Measurements from ENCODE around the gene WDFY2.

The WDFY2 gene

GRCh38 chr13:51747438-51748434 is 163.5 kb downstream of the WDFY2 start:
- DNase-seq: no peak

- DNase-seq: no peak
These were observed 172.4 kb downstream of the WDFY2 start for GRCh38 chr13:51756651-51757050.

- no peak for DNase-seq
These were observed 174.4 kb downstream of the WDFY2 start for GRCh38 chr13:51758691-51759090.

DNA sequence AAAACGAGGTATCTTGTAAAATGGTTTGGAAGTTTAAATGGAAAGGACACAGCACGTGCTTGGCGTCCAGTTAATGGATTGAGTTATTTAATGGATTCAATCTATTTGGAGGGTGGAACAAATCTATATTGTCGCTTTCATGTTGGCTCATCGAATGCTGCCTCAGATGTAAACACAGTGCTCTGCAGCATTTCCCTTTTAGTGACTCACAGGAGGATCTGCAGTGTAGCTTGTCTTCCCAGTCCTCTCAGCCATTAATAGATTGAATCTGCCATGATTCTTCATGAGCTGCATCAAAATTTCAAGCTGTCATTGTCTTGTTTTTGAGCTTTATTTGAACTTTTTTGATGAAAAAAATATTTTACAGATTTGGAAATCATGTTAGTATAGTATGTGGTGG is 175.0 kb downstream of the WDFY2 start:
- no peak for DNase-seq

DNA sequence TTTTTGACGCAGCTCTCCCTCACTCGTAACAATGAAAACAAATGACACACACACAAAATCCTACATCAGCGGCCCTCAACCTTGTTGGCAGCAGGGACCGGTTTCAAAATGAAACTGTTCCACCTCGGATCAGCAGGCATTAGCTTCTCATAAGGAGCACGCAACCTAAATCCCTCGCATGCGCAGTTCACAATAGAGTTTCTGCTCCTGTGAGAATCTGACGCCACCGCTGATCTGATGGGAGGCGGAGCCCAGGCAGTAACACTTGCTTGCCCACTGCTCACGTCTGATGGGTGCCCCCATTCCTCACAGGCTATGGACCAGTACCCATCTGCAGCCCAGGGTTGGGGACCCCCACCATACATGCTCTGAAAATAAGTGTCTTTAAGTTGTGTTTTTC is 176.3 kb downstream of the WDFY2 start:
- no peak for DNase-seq

GRCh38 chr13:51761643-51762350 is 177.5 kb downstream of the WDFY2 start:
- DNase-seq: no peak

- no peak for DNase-seq
These were observed 179.2 kb downstream of the WDFY2 start for GRCh38 chr13:51763486-51763885.

DNA sequence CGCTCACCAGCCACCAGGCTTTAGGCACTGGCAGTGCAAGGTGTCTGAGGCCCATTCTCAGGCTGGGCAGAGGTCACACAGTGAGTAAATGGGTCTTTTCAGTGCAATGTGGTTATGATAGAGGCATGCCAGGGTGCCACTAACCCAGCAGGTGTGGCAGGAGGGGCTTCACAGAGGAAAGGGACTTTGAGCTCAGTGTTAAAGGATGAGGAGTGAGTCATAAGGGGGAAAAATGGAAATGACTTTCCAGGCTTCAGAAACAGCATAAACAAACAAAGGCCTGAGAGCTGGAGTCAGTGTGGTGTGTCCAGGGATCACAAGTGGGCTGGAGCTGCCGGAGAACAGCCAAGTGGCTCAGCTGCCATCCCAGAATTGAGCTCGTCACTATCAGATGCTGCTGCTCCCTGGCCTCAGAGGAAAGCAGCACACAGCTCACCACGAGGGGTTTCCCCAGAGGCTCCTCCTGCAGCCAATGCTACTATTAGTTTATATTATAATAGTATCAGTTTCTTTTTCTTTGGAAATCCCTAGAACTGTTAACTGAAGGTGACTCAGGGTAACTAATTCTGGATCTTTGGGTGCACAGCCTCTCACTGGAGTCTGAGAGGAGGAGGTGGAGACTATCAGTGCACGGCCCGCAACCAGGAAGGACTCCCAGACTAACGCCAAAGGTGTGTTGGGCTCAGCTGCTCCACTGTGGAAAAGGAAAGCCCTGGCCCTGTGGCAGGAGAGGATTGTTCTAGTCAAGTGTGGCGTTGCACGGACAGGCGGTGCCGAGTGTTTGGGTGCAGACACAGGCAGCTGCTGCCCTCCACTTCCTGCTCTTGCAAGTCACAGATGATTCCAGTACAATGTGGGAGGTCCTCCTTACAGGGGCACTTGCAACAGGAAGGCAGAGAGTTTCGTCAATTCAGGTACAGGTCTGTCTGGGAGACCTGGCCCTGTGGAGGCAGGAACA is 180.2 kb downstream of the WDFY2 start:
- DNase-seq: peak; percentile 52

DNA sequence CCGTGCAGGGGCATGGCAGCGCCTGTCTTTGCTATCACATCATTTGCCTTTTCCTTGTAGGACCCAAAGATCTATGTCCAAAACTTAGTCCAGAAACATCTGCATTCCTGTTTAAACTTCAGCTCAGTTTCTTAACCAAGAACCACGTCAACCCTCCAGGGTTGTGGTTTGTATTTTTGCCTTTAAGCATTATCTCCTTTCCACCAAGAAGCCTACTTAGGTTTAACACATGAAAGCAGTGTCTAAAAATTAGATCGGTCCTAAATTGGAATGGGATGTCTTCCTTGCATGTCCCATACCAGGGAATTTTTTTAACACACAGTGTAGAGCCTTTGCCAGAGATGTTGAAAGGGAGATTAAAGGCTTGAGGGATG is 180.9 kb downstream of the WDFY2 start:
- DNase-seq: no peak

GRCh38 chr13:51767100-51767499 is 182.8 kb downstream of the WDFY2 start:
- no peak for DNase-seq

GRCh38 chr13:51768378-51768921 is 184.2 kb downstream of the WDFY2 start:
- DNase-seq: no peak

GRCh38 chr13:51768976-51769375 is 184.7 kb downstream of the WDFY2 start:
- no peak for DNase-seq

- DNase-seq: no peak
These were observed 185.3 kb downstream of the WDFY2 start for GRCh38 chr13:51769455-51770127.

DNA sequence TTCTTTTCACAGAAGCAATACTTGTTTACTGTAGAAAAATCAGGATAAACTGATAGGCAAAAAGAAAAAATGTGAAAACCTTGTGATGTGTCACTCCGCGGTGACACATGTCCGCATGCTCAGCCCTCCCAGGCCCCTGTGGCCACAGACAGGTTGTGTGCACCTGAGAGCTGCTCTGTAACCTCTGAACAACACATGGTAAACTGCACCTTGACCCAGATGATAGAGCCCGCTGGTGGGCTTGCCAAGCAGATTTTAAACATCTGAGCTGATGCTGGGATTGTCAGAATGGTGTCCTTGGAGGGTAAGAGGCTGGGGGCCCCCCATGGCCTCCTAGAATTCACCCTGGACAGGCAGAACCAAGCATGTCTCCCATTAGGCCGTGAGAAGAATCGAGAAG is 185.9 kb downstream of the WDFY2 start:
- DNase-seq: no peak

GRCh38 chr13:51770681-51771417 is 186.6 kb downstream of the WDFY2 start:
- no peak for DNase-seq

- no peak for DNase-seq
These were observed 187.3 kb downstream of the WDFY2 start for GRCh38 chr13:51771418-51772104.

GRCh38 chr13:51772105-51772455 is 187.8 kb downstream of the WDFY2 start:
- DNase-seq: no peak

DNA sequence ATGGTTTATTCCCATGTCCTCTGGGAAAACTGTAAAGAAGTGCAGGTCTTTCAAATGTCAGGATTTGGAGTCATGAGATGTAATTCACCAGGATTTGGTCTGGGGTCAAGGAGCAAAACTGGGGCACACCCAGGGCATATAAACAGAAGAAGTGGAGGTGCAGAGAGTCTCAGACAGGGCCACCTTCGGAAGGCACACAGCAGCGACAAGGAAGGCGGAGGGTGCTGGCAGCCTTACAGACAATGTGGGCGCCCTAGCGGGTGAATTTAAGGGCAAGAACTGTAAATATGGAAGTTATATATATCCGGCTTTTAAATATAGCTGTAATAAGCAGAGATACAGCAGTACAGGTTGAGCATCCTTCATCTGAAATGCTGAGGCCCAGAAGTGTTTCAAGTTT is 188.5 kb downstream of the WDFY2 start:
- no peak for DNase-seq

GRCh38 chr13:51773515-51773914 is 189.3 kb downstream of the WDFY2 start:
- no peak for DNase-seq

- DNase-seq: no peak
These were observed 191.9 kb downstream of the WDFY2 start for GRCh38 chr13:51776179-51776578.

DNA sequence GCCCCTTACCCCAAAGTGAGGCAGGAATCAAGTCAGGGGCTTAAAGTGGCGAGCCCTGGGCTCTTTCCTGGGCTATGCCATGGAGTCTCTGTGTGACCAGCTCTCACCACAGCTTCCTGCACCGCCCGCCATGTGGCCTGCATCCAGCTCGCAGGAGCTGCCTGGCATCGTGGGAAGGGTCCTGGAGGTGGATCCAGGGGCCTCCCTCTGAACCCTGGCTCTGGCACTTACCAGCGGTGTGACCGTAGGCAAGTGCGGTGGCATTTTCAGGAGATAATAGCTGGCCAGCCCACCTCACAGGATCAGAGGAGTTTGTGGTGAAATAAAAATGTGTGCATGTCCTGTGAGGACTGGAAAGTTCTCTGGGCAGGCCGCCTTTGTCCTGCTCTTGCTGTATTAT is 193.7 kb downstream of the WDFY2 start:
- DNase-seq: no peak
